Central memory CD8-positive, alpha-beta T cell (primary cell): Measurements from ENCODE around the gene MNS1.

Experiments
- ATAC-seq: fragments of 150-1000 bp; cut with Tn5 transposase; replicated peaks from 2 replicates; pipeline ENCODE4 v1.10.0; 2022; ENCODE audit warnings: mild to moderate bottlenecking, moderate FRiP score, moderate number of reproducible peaks; ENCODE audit not compliant: poor library complexity, severe bottlenecking; ENCODE audit errors: extremely low read depth
- DNase-seq, 2 donors: peaks; one replicate each; pipeline ENCODE4 v3.0.0; 2021; ENCODE audit warnings: low spot score in 2 of 2
- H3K27ac Mint-ChIP-seq: one replicate; pipeline ENCODE4 v1.8.0; 2022; ENCODE audit warnings: low read depth, mild to moderate bottlenecking, moderate library complexity, mixed read lengths
- H3K27me3 Mint-ChIP-seq: one replicate; pipeline ENCODE4 v1.8.0; 2022; ENCODE audit warnings: mixed read lengths
- H3K36me3 Mint-ChIP-seq: one replicate; pipeline ENCODE4 v1.8.0; 2022; ENCODE audit warnings: mild to moderate bottlenecking, moderate library complexity, mixed read lengths; ENCODE audit not compliant: insufficient read depth
- H3K4me1 Mint-ChIP-seq: one replicate; pipeline ENCODE4 v1.8.0; 2022; ENCODE audit warnings: mixed read lengths
- H3K4me3 Mint-ChIP-seq: one replicate; pipeline ENCODE4 v1.8.0; 2022; ENCODE audit warnings: mild to moderate bottlenecking, moderate library complexity, mixed read lengths
- H3K9me3 Mint-ChIP-seq: one replicate; pipeline ENCODE4 v1.8.0; 2022; ENCODE audit warnings: mixed read lengths

The MNS1 gene

DNA sequence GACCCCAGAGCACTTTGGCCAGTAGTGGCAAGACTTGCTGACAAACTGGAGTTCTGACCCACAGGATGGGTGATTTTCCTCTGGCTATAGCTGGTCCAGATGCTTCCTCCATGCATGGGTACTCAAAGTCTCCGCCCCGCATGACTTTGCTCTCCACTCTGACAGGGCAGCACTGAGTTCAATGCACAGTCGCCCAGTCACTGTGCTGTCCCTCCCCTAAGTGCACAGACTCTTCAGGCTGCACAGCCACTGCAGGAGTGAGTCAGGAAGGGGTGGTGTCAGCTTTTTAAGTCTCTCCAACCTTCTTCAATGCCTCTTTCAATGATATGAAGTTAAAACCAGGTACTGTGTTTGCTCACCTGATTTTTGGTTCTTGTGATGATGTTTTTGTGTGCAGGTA lies 81.9 kb downstream of the MNS1 start:
- no peak overlapping the region for H3K27ac Mint-ChIP-seq
- H3K36me3 Mint-ChIP-seq: no peaks in the 10 kb centered on the region
- ATAC-seq: no peak

More for the DNA sequence above, 81.9 kb downstream of the MNS1 start:
- no peak overlapping the region for H3K4me3 Mint-ChIP-seq
- peaks cover 14% of the 10 kb centered on the region for H3K9me3 Mint-ChIP-seq
- no peak for DNase-seq
- H3K4me1 Mint-ChIP-seq: no peaks in the 10 kb centered on the region
- H3K27me3 Mint-ChIP-seq: peaks cover 72% of the 10 kb centered on the region
